CD4-positive, CD25-positive, alpha-beta regulatory T cell (primary cell): ENCODE results near the gene SEL1L2. TPM values are rescaled to one million over a fixed set of nuclear protein-coding genes. Genes with fewer than 3 reads are reported as not detected.

Experiments
- ATAC-seq, 2 donors: fragments of 150-1000 bp; cut with Tn5 transposase; one replicate each; pipeline ENCODE4 v1.10.0; 2021; ENCODE audit warnings: low read depth in 2 of 2, moderate number of reproducible peaks in 2 of 2, moderate library complexity in 1 of 2
- DNase-seq, 3 donors: peaks; one replicate each; pipeline versions ENCODE4 v3.0.0 to v3.0.0-alpha.2; 2012 to 2022; ENCODE audit warnings: mixed read lengths in 1 of 3
- H3K27ac ChIP-seq: one replicate; pipeline ENCODE4 v1.7.0; 2013; ENCODE audit warnings: mild to moderate bottlenecking, low read length; ENCODE audit not compliant: insufficient read depth, poor library complexity, severe bottlenecking
- H3K27me3 ChIP-seq: one replicate; pipeline ENCODE4 v1.7.0; 2013; ENCODE audit warnings: low read length; ENCODE audit not compliant: control insufficient read depth, insufficient read depth
- H3K36me3 ChIP-seq: one replicate; pipeline ENCODE4 v1.7.0; 2013; ENCODE audit warnings: mild to moderate bottlenecking, low read length, moderate library complexity; ENCODE audit not compliant: control insufficient read depth, insufficient read depth
- H3K4me1 ChIP-seq: 2 replicates; pipeline ENCODE4 v1.7.0; 2013; ENCODE audit warnings: mild to moderate bottlenecking, low read length; ENCODE audit not compliant: insufficient read depth, control insufficient read depth, poor library complexity, severe bottlenecking
- H3K4me3 ChIP-seq: one replicate; pipeline ENCODE4 v1.7.0; 2013; ENCODE audit warnings: low read depth, mild to moderate bottlenecking, low read length, moderate library complexity
- H3K9me3 ChIP-seq, 2 experiments: 1 replicate in 1 of 2; 2 replicates in 1 of 2; pipeline ENCODE4 v1.7.0; 2013; ENCODE audit warnings: low read length in 2 of 2, mild to moderate bottlenecking in 1 of 2, moderate library complexity in 1 of 2; ENCODE audit not compliant: control insufficient read depth in 2 of 2
- H3K27ac Mint-ChIP-seq, 3 donors: one replicate each; pipeline ENCODE4 v1.8.0; 2020 to 2022; ENCODE audit warnings: mild to moderate bottlenecking in 3 of 3, mixed read lengths in 3 of 3, moderate library complexity in 2 of 3
- H3K27me3 Mint-ChIP-seq: one replicate; pipeline ENCODE4 v1.8.0; 2022; ENCODE audit warnings: mild to moderate bottlenecking, mixed read lengths
- H3K36me3 Mint-ChIP-seq: one replicate; pipeline ENCODE4 v1.8.0; 2020; ENCODE audit warnings: mixed read lengths
- H3K4me1 Mint-ChIP-seq, 4 donors: one replicate each; pipeline ENCODE4 v1.8.0; 2020 to 2022; ENCODE audit warnings: mixed read lengths in 4 of 4, mild to moderate bottlenecking in 1 of 4
- H3K4me3 Mint-ChIP-seq, 4 donors: one replicate each; pipeline ENCODE4 v1.8.0; 2020 to 2022; ENCODE audit warnings: mild to moderate bottlenecking in 4 of 4, mixed read lengths in 4 of 4, moderate library complexity in 3 of 4
- H3K9me3 Mint-ChIP-seq, 7 donors: one replicate each; pipeline ENCODE4 v1.8.0; 2020 to 2022; ENCODE audit warnings: mixed read lengths in 7 of 7, mild to moderate bottlenecking in 3 of 7, moderate library complexity in 2 of 7
- polyA plus RNA-seq, 4 donors: library from polyadenylated mRNA; unstranded; fragments of 300-500 nt; fragmentation: Illumina TruSeq; gene quantifications; one replicate each; pipeline ENCODE4 v1.2.3, GENCODE V29; 2021
- total RNA-seq: library from RNA; stranded (reverse); gene quantifications from one replicate; pipeline ENCODE4 v1.2.3, GENCODE V29; 2022

SEL1L2 gene
- total RNA-seq = not detected
- not detected for polyA plus RNA-seq

- H3K27ac Mint-ChIP-seq = no peak within 1 kb of the TSS
- H3K4me1 Mint-ChIP-seq = no peaks in the 10 kb centered on the region
- no peaks in the 10 kb centered on the region for H3K36me3 Mint-ChIP-seq
- peaks cover 0 to 17% of the 10 kb centered on the region in 2 experiments for H3K9me3 ChIP-seq
- no peaks in the 10 kb centered on the region for H3K36me3 ChIP-seq
- no peaks in the 10 kb centered on the region for H3K27me3 Mint-ChIP-seq
- no peak for DNase-seq
- H3K4me3 ChIP-seq = no peak within 1 kb of the TSS
- no peaks in the 10 kb centered on the region for H3K4me1 ChIP-seq
- H3K27me3 ChIP-seq = no peaks in the 10 kb centered on the region
- H3K27ac ChIP-seq = no peak within 1 kb of the TSS
- no peak for ATAC-seq
- no peak within 1 kb of the TSS for H3K4me3 Mint-ChIP-seq
- peaks cover 2 to 22% (median 8%) of the 10 kb centered on the region in 7 donors for H3K9me3 Mint-ChIP-seq
Measured at GRCh38 chr20:13990465-13990864, at the start of gene SEL1L2. Gene SEL1L2, minus strand, starts transcription at chr20:13990614. Its CDS starts 80 bp downstream, at chr20:13990534.

GRCh38 chr20:14036567-14036966, 46.2 kb upstream of the SEL1L2 start:
- Histone ChIP-seq H3K4me1 (no peaks in the 10 kb centered on the region), H3K27ac (no peak overlapping the region), H3K9me3 (no peaks in the 10 kb centered on the region), H3K27me3 (no peaks in the 10 kb centered on the region), H3K36me3 (no peaks in the 10 kb centered on the region), H3K4me3 (no peak overlapping the region)
- no peaks in the 10 kb centered on the region for H3K4me1 Mint-ChIP-seq
- ATAC-seq (no peak), DNase-seq (no peak)
- H3K4me3 Mint-ChIP-seq = no peak overlapping the region
- no peaks in the 10 kb centered on the region for H3K36me3 Mint-ChIP-seq
- no peak overlapping the region for H3K27ac Mint-ChIP-seq
- no peaks in the 10 kb centered on the region for H3K27me3 Mint-ChIP-seq
- H3K9me3 Mint-ChIP-seq = peaks cover 0 to 5% (median 0%) of the 10 kb centered on the region in 7 donors

GRCh38 chr20:14033310-14033709, 42.9 kb upstream of the SEL1L2 start:
- Mint-ChIP-seq H3K27me3 (no peaks in the 10 kb centered on the region), H3K4me1 (no peaks in the 10 kb centered on the region), H3K4me3 (no peak overlapping the region), H3K36me3 (no peaks in the 10 kb centered on the region), H3K9me3 (peaks cover 0 to 5% (median 0%) of the 10 kb centered on the region in 7 donors), H3K27ac (no peak overlapping the region)
- DNase-seq (no peak), ATAC-seq (no peak)
- Histone ChIP-seq H3K36me3 (no peaks in the 10 kb centered on the region), H3K4me1 (no peaks in the 10 kb centered on the region), H3K4me3 (no peak overlapping the region), H3K27ac (no peak overlapping the region), H3K9me3 (no peaks in the 10 kb centered on the region), H3K27me3 (no peaks in the 10 kb centered on the region)

GRCh38 chr20:14030991-14031390, 40.6 kb upstream of the SEL1L2 start:
- no peak for ATAC-seq

GRCh38 chr20:14012671-14013070, 22.3 kb upstream of the SEL1L2 start:
- no peak overlapping the region for H3K4me3 Mint-ChIP-seq
- H3K36me3 Mint-ChIP-seq = no peaks in the 10 kb centered on the region
- H3K27ac Mint-ChIP-seq = no peak overlapping the region
- DNase-seq (no peak), ATAC-seq (no peak)
- Histone ChIP-seq H3K4me3 (no peak overlapping the region), H3K27me3 (no peaks in the 10 kb centered on the region), H3K27ac (no peak overlapping the region), H3K36me3 (no peaks in the 10 kb centered on the region), H3K4me1 (no peaks in the 10 kb centered on the region), H3K9me3 (peaks cover 0 to 4% of the 10 kb centered on the region in 2 experiments)
- H3K27me3 Mint-ChIP-seq = no peaks in the 10 kb centered on the region
- H3K4me1 Mint-ChIP-seq = no peaks in the 10 kb centered on the region
- peaks cover 0 to 14% (median 7%) of the 10 kb centered on the region in 7 donors for H3K9me3 Mint-ChIP-seq

More at GRCh38 chr20:14030991-14031390, 40.6 kb upstream of the SEL1L2 start:
- H3K27ac Mint-ChIP-seq = no peak overlapping the region
- peaks cover 0 to 8% (median 4%) of the 10 kb centered on the region in 7 donors for H3K9me3 Mint-ChIP-seq
- DNase-seq = no peak
- H3K4me1 Mint-ChIP-seq = no peaks in the 10 kb centered on the region
- Histone ChIP-seq H3K36me3 (no peaks in the 10 kb centered on the region), H3K27ac (no peak overlapping the region), H3K9me3 (no peaks in the 10 kb centered on the region), H3K4me1 (no peaks in the 10 kb centered on the region), H3K27me3 (no peaks in the 10 kb centered on the region), H3K4me3 (no peak overlapping the region)
- H3K36me3 Mint-ChIP-seq = no peaks in the 10 kb centered on the region
- H3K27me3 Mint-ChIP-seq = no peaks in the 10 kb centered on the region
- H3K4me3 Mint-ChIP-seq = no peak overlapping the region

GRCh38 chr20:14009208-14009607, 18.8 kb upstream of the SEL1L2 start:
- H3K4me1 ChIP-seq = no peaks in the 10 kb centered on the region
- H3K27ac ChIP-seq = no peak overlapping the region
- Mint-ChIP-seq H3K27ac (no peak overlapping the region), H3K36me3 (no peaks in the 10 kb centered on the region), H3K9me3 (peaks cover 0 to 8% (median 6%) of the 10 kb centered on the region in 7 donors), H3K4me1 (no peaks in the 10 kb centered on the region), H3K27me3 (no peaks in the 10 kb centered on the region), H3K4me3 (no peak overlapping the region)
- H3K27me3 ChIP-seq = no peaks in the 10 kb centered on the region
- H3K4me3 ChIP-seq = no peak overlapping the region
- DNase-seq = no peak
- H3K36me3 ChIP-seq = no peaks in the 10 kb centered on the region
- no peaks in the 10 kb centered on the region for H3K9me3 ChIP-seq
- ATAC-seq = no peak

GRCh38 chr20:14005996-14006395, 15.6 kb upstream of the SEL1L2 start:
- Mint-ChIP-seq H3K36me3 (no peaks in the 10 kb centered on the region), H3K27me3 (peaks cover 4% of the 10 kb centered on the region), H3K4me3 (no peak overlapping the region), H3K9me3 (peaks cover 0 to 10% (median under 1%) of the 10 kb centered on the region in 7 donors), H3K27ac (no peak overlapping the region), H3K4me1 (no peaks in the 10 kb centered on the region)
- no peaks in the 10 kb centered on the region for H3K9me3 ChIP-seq
- no peaks in the 10 kb centered on the region for H3K36me3 ChIP-seq
- no peaks in the 10 kb centered on the region for H3K27me3 ChIP-seq
- DNase-seq (no peak), ATAC-seq (no peak)
- H3K4me3 ChIP-seq = no peak overlapping the region
- no peaks in the 10 kb centered on the region for H3K4me1 ChIP-seq
- no peak overlapping the region for H3K27ac ChIP-seq

- Mint-ChIP-seq H3K9me3 (peaks cover 0 to 9% (median 2%) of the 10 kb centered on the region in 7 donors), H3K4me1 (peaks cover 0 to 5% (median 3%) of the 10 kb centered on the region in 4 donors), H3K27ac (no peak overlapping the region), H3K27me3 (peaks cover 4% of the 10 kb centered on the region), H3K36me3 (no peaks in the 10 kb centered on the region), H3K4me3 (no peak overlapping the region)
- Histone ChIP-seq H3K4me3 (no peak overlapping the region), H3K27ac (no peak overlapping the region), H3K4me1 (no peaks in the 10 kb centered on the region), H3K27me3 (no peaks in the 10 kb centered on the region), H3K36me3 (no peaks in the 10 kb centered on the region), H3K9me3 (no peaks in the 10 kb centered on the region)
- no peak for DNase-seq
- no peak for ATAC-seq
Measured at GRCh38 chr20:14000917-14001316, 10.5 kb upstream of the SEL1L2 start.
